A673 (cell line): ENCODE data around the gene PSMB9.

ENCODE experiments used
- EZH2 ChIP-seq: fragments of 200-600 bp; sonication (generic); IDR thresholded peaks from 2 replicates; pipeline ENCODE4 v1.6.1; 2017; ENCODE audit warnings: borderline replicate concordance, low read depth, mild to moderate bottlenecking, mixed read lengths, antibody characterized with exemption, low read length; ENCODE audit not compliant: poor library complexity, severe bottlenecking
- TF ChIP-seq, protein P1 (sequence below): fragments of 300-800, 200-600 bp; sonication (generic); conservative IDR thresholded peaks from 2 replicates; pipeline ENCODE4 v1.5.1; 2017; ENCODE audit warnings: low read depth, mild to moderate bottlenecking, antibody characterized with exemption, low read length, moderate library complexity, mixed read lengths

- TF ChIP-seq EZH2, result no peak
- TF ChIP-seq, protein P1, sequence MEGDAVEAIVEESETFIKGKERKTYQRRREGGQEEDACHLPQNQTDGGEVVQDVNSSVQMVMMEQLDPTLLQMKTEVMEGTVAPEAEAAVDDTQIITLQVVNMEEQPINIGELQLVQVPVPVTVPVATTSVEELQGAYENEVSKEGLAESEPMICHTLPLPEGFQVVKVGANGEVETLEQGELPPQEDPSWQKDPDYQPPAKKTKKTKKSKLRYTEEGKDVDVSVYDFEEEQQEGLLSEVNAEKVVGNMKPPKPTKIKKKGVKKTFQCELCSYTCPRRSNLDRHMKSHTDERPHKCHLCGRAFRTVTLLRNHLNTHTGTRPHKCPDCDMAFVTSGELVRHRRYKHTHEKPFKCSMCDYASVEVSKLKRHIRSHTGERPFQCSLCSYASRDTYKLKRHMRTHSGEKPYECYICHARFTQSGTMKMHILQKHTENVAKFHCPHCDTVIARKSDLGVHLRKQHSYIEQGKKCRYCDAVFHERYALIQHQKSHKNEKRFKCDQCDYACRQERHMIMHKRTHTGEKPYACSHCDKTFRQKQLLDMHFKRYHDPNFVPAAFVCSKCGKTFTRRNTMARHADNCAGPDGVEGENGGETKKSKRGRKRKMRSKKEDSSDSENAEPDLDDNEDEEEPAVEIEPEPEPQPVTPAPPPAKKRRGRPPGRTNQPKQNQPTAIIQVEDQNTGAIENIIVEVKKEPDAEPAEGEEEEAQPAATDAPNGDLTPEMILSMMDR, result no peak
Measured at GRCh38 chr6:32836873-32837272, 17.1 kb upstream of the PSMB9 start.
